ENCODE measurements around the gene PTPRM.

The PTPRM gene

GRCh38 chr18:8412117-8412516, 845.0 kb downstream of the PTPRM start:
- no peaks in the 10 kb centered on the region for H3K36me3 ChIP-seq (ENCODE audit: insufficient read depth, low read length)
- H2AFZ ChIP-seq (ENCODE audit: low read length) = no peak overlapping the region
- no peaks in the 10 kb centered on the region for H3K79me2 ChIP-seq (ENCODE audit: insufficient read depth, low read length)
- no peaks in the 10 kb centered on the region; the same call in 1 of the 2 replicates for H3K9me3 ChIP-seq (ENCODE audit: insufficient read depth, low read depth, low read length)
- H3K4me1 ChIP-seq (ENCODE audit: insufficient read depth, low read length, poor library complexity, severe bottlenecking) = no peaks in the 10 kb centered on the region
- H3K9ac ChIP-seq (ENCODE audit: low read depth, low read length, poor library complexity, severe bottlenecking) = no peak overlapping the region
- TF ChIP-seq CTCF (conservative IDR thresholded peaks at IDR 0.05; ENCODE audit: low read length) (no peak), EZH2phosphoT487 (IDR thresholded peaks at IDR 0.05; ENCODE audit: borderline replicate concordance) (no peak)
- H3K4me3 ChIP-seq (ENCODE audit: low read length, poor library complexity, severe bottlenecking) = no peak overlapping the region
- H3K4me2 ChIP-seq (ENCODE audit: low read depth, low read length, poor library complexity, severe bottlenecking) = no peak overlapping the region
- no peaks in the 10 kb centered on the region for H4K20me1 ChIP-seq (ENCODE audit: insufficient read depth, low read length, poor library complexity, severe bottlenecking)
- H3F3A ChIP-seq (ENCODE audit: low read depth) = no peaks in the 10 kb centered on the region
- no peaks in the 10 kb centered on the region for H3K27me3 ChIP-seq (ENCODE audit: insufficient read depth, low read length, poor library complexity, severe bottlenecking)
- no peaks in the 10 kb centered on the region for H3K9me2 ChIP-seq (replicated peaks; ENCODE audit: low read depth, low read length)

GRCh38 chr18:8413189-8413588, 846.1 kb downstream of the PTPRM start:
- Histone ChIP-seq H2AFZ (ENCODE audit: low read length) (no peak overlapping the region), H3K4me1 (ENCODE audit: insufficient read depth, low read length, poor library complexity, severe bottlenecking) (no peaks in the 10 kb centered on the region), H3K36me3 (ENCODE audit: insufficient read depth, low read length) (no peaks in the 10 kb centered on the region), H3K4me3 (ENCODE audit: low read length, poor library complexity, severe bottlenecking) (no peak overlapping the region), H4K20me1 (ENCODE audit: insufficient read depth, low read length, poor library complexity, severe bottlenecking) (no peaks in the 10 kb centered on the region), H3K4me2 (ENCODE audit: low read depth, low read length, poor library complexity, severe bottlenecking) (no peak overlapping the region), H3K9me2 (replicated peaks; ENCODE audit: low read depth, low read length) (no peaks in the 10 kb centered on the region), H3K79me2 (ENCODE audit: insufficient read depth, low read length) (no peaks in the 10 kb centered on the region), H3K9ac (ENCODE audit: low read depth, low read length, poor library complexity, severe bottlenecking) (no peak overlapping the region), H3F3A (ENCODE audit: low read depth) (no peaks in the 10 kb centered on the region), H3K27me3 (ENCODE audit: insufficient read depth, low read length, poor library complexity, severe bottlenecking) (no peaks in the 10 kb centered on the region), H3K9me3 (ENCODE audit: insufficient read depth, low read depth, low read length) (no peaks in the 10 kb centered on the region; the same call in 1 of the 2 replicates)
- TF ChIP-seq EZH2phosphoT487 (IDR thresholded peaks at IDR 0.05; ENCODE audit: borderline replicate concordance) (no peak), CTCF (conservative IDR thresholded peaks at IDR 0.05; ENCODE audit: low read length) (no peak)

GRCh38 chr18:8413751-8414150, 846.6 kb downstream of the PTPRM start:
- Histone ChIP-seq H3K27me3 (ENCODE audit: insufficient read depth, low read length, poor library complexity, severe bottlenecking) (no peaks in the 10 kb centered on the region), H3K9me2 (replicated peaks; ENCODE audit: low read depth, low read length) (no peaks in the 10 kb centered on the region), H3F3A (ENCODE audit: low read depth) (no peaks in the 10 kb centered on the region), H3K79me2 (ENCODE audit: insufficient read depth, low read length) (no peaks in the 10 kb centered on the region), H3K36me3 (ENCODE audit: insufficient read depth, low read length) (no peaks in the 10 kb centered on the region), H3K4me2 (ENCODE audit: low read depth, low read length, poor library complexity, severe bottlenecking) (no peak overlapping the region), H3K4me1 (ENCODE audit: insufficient read depth, low read length, poor library complexity, severe bottlenecking) (no peaks in the 10 kb centered on the region), H4K20me1 (ENCODE audit: insufficient read depth, low read length, poor library complexity, severe bottlenecking) (no peaks in the 10 kb centered on the region), H3K9me3 (ENCODE audit: insufficient read depth, low read depth, low read length) (no peaks in the 10 kb centered on the region; the same call in 1 of the 2 replicates), H3K4me3 (ENCODE audit: low read length, poor library complexity, severe bottlenecking) (no peak overlapping the region), H2AFZ (ENCODE audit: low read length) (no peak overlapping the region), H3K9ac (ENCODE audit: low read depth, low read length, poor library complexity, severe bottlenecking) (no peak overlapping the region)
- no peak for TF ChIP-seq CTCF (conservative IDR thresholded peaks at IDR 0.05; ENCODE audit: low read length)

Data from Loucy (cell line).